Dendritic cell treated with granulocyte-macrophage colony-stimulating factor and Interleukin-4, amounts not matched to agents 40 ng/mL and 50 ng/mL, for 4 days (primary cell): ENCODE measurements around the gene UVRAG.
"Not testable (repeated sequence)": the region's sequence is repeated elsewhere in the genome, so short reads cannot be mapped to it uniquely, and the experiment has no call there.

Experiments used
- H3K27ac Mint-ChIP-seq: one replicate; pipeline ENCODE4 v1.8.0; 2022; ENCODE audit warnings: mild to moderate bottlenecking, mixed read lengths
- H3K27me3 Mint-ChIP-seq: one replicate; pipeline ENCODE4 v1.8.0; 2022; ENCODE audit warnings: mild to moderate bottlenecking, mixed read lengths
- H3K36me3 Mint-ChIP-seq: one replicate; pipeline ENCODE4 v1.8.0; 2022; ENCODE audit warnings: low read depth, mixed read lengths
- H3K4me1 Mint-ChIP-seq: one replicate; pipeline ENCODE4 v1.8.0; 2022; ENCODE audit warnings: low read depth, mixed read lengths
- H3K4me3 Mint-ChIP-seq: one replicate; pipeline ENCODE4 v1.8.0; 2022; ENCODE audit warnings: mild to moderate bottlenecking, moderate library complexity, mixed read lengths
- H3K9me3 Mint-ChIP-seq: one replicate; pipeline ENCODE4 v1.8.0; 2022; ENCODE audit warnings: mixed read lengths
- intact Hi-C: fragments of 100-400 bp; cut with micrococcal nuclease; formaldehyde crosslinking; loops from one replicate; pipeline ENCODE4 v1.15.0; 2022

The UVRAG gene

DNA sequence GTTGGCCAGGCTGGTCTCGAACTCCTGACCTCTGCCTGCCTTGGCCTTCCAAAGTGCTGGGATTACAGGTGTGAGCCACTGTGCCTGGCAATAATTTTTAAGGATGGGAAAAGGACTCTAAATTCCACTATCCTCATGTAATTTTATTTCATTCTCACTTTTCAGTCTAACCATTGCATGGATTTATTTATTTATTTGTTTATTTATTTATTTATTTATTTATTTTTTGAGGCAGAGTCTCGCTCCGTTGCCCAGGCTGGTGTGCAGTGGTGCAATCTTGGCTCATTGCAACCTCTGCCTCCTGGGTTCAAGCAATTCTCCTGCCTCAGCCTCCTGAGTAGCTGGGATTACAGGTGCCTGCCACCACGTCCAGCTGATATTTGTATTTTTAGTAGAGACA, 38.6 kb downstream of the UVRAG start:
- H3K27ac Mint-ChIP-seq, H3K27me3 Mint-ChIP-seq, intact Hi-C loops, H3K4me3 Mint-ChIP-seq, H3K9me3 Mint-ChIP-seq: not testable (repeated sequence)
- Mint-ChIP-seq H3K36me3 (peaks cover 80% of the 10 kb centered on the region), H3K4me1 (peaks cover 42% of the 10 kb centered on the region)

- Mint-ChIP-seq H3K27ac (no peak overlapping the region), H3K4me3 (no peak overlapping the region), H3K4me1 (peaks cover 42% of the 10 kb centered on the region), H3K27me3 (no peaks in the 10 kb centered on the region), H3K36me3 (peaks cover 76% of the 10 kb centered on the region), H3K9me3 (no peaks in the 10 kb centered on the region)
- intact Hi-C loops, result no loop called here
These were observed 39.0 kb downstream of the UVRAG start for GRCh38 chr11:75853971-75854370.

DNA sequence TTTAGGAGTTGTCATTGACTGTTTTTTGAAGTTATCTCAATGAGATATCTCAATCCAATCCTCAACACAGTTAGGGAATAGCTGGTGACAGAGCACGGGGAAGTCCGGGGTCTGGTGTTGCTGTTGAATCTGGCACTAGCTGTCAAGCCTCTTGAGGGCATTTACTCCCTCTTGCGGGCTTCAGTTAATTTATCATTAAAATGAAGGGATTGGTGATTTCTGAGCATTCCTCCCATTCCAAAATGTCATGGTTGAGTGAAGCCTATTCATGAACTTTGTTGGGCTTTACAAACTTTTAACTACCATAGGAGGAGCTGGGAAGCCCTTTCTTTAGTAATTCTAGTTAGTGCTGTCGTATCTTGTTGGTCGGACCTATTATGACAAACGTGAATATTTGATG, 40.2 kb downstream of the UVRAG start:
- H3K9me3 Mint-ChIP-seq, result no peaks in the 10 kb centered on the region

DNA sequence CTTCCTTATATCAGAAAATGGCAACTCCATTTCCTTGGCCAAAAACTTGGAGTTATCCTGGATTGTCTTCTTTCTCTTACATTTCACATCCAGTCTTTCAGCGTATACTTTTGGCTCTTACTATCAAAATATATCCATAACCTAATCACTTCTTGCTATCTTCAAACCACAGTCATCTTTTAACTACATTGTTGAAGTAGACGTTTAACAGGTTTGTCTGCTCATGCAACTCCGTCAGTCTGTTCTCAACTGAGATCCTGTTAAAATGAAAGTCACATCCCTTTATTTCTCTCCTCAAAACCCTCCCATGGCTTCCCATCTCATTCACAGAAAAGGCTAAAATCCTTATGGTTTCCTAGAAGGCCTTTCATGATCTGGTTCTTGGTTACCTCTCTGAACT, 41.9 kb downstream of the UVRAG start:
- intact Hi-C loops, result no loop called here
- Mint-ChIP-seq H3K27me3 (no peaks in the 10 kb centered on the region), H3K27ac (peak overlapping the region; percentile 51), H3K36me3 (peaks cover 78% of the 10 kb centered on the region), H3K4me3 (no peak overlapping the region), H3K4me1 (peaks cover 20% of the 10 kb centered on the region), H3K9me3 (no peaks in the 10 kb centered on the region)

More for the DNA sequence above, 40.2 kb downstream of the UVRAG start:
- no peaks in the 10 kb centered on the region for H3K27me3 Mint-ChIP-seq
- H3K4me1 Mint-ChIP-seq, result peaks cover 33% of the 10 kb centered on the region
- H3K36me3 Mint-ChIP-seq, result peaks cover 75% of the 10 kb centered on the region
- intact Hi-C loops, result no loop called here
- H3K27ac Mint-ChIP-seq, result no peak overlapping the region
- no peak overlapping the region for H3K4me3 Mint-ChIP-seq

DNA sequence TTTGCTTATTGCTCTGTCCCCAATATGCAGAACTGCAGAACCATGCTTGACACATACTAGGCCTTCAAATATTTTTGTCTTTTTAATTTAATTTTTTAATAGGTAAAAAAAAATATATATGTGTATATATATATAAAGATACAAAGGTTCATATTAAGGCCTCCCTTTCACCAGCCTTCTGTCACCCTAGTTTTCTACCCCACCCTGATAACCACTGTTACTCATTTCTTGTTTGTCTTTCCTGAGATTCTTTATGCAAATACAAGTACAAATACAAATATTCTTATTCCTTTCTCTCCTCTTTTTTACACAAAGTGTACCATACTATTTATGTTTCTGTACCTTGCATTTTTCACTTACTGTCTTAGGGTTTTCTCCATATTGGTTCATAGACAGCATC, 43.0 kb downstream of the UVRAG start:
- Mint-ChIP-seq H3K36me3 (peaks cover 78% of the 10 kb centered on the region), H3K27me3 (no peaks in the 10 kb centered on the region), H3K9me3 (no peaks in the 10 kb centered on the region), H3K27ac (peak overlapping the region; percentile 51), H3K4me1 (peaks cover 28% of the 10 kb centered on the region), H3K4me3 (no peak overlapping the region)
- intact Hi-C loops, result no loop called here

DNA sequence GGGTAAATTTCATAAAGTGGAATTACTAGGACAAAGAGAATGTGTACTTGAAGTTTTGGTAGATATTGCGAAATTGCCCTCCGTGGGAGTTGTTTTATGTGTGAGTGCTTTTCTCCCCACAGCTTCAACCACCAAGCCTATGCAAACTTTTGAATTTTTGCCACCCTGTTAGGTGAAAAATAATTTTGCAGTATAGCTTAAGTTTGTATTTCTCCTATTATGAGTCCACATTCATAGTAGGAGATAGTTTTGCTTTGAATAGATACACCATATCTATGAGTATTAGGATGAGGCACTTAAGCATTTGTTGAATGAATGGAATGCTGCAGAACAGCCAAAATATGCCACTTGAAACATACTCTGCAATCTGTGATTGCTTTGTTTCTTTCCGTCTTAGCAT, 43.6 kb downstream of the UVRAG start:
- Mint-ChIP-seq H3K27me3 (no peaks in the 10 kb centered on the region), H3K27ac (peak overlapping the region; percentile 51), H3K4me3 (no peak overlapping the region), H3K9me3 (no peaks in the 10 kb centered on the region), H3K36me3 (peaks cover 77% of the 10 kb centered on the region), H3K4me1 (peaks cover 28% of the 10 kb centered on the region)
- intact Hi-C loops, result no loop called here

DNA sequence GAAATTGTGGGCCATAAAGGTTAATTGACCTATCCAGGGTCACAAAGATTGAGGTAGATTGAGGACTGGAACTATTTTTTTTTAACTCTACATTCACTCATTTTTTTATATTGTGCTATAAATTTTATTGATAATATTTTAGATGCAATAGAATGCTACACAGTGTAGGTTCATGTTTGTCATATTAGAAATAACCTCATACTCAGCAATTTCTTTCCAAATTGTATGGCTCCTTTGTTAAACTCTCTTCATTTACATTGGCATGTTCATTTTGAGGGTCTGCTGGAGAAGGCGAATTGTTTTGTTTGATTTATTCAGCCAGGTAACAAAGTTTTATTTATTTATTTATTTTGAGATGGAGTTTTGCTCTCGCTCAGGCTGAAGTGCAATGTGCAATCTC, 44.6 kb downstream of the UVRAG start:
- Mint-ChIP-seq H3K4me3 (no peak overlapping the region), H3K4me1 (peaks cover 28% of the 10 kb centered on the region), H3K27ac (no peak overlapping the region), H3K27me3 (no peaks in the 10 kb centered on the region), H3K36me3 (peaks cover 77% of the 10 kb centered on the region), H3K9me3 (no peaks in the 10 kb centered on the region)
- intact Hi-C loops, result no loop called here

GRCh38 chr11:75862437-75862836, 47.4 kb downstream of the UVRAG start:
- H3K27me3 Mint-ChIP-seq, result no peaks in the 10 kb centered on the region
- no peaks in the 10 kb centered on the region for H3K9me3 Mint-ChIP-seq
- peaks cover 30% of the 10 kb centered on the region for H3K4me1 Mint-ChIP-seq
- H3K27ac Mint-ChIP-seq, result no peak overlapping the region
- no peak overlapping the region for H3K4me3 Mint-ChIP-seq
- intact Hi-C loops, result no loop called here
- H3K36me3 Mint-ChIP-seq, result peaks cover 64% of the 10 kb centered on the region

DNA sequence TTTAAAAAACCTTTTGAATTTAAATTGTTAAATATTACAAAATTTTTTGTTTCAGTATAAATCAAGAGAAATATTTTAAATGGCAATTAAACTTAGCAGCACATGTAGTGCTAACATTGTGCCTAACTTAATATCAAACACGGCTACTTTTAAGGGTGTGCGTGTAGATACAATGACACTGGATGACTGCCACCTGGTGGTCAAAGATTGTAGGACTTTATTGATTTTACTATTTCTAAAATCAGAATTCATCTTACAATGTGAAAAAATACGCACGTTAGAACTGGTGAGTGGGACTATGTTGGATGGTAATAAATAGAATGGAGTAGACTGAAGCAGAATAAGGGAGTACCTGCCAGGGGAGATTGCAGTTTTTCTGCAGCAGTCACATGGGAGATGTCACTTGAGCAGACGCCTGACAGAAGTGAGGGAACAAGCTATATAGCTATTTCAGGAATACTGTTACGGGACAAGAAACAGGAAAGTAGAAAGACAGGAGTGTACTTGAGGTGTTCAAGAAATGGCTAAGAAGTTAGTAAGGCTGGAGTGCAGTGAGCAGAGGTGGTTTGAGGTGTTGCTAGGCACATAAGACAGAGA, 52.9 kb downstream of the UVRAG start:
- no peaks in the 10 kb centered on the region for H3K27me3 Mint-ChIP-seq
- intact Hi-C loops, result loop anchor here (1.0 to 2.0 kb wide), 2 partner anchors 65 to 145 kb away; no protein-coding TSS in a partner anchor
- peaks cover 48% of the 10 kb centered on the region for H3K36me3 Mint-ChIP-seq

GRCh38 chr11:75868990-75869389, 54.0 kb downstream of the UVRAG start:
- H3K4me1 Mint-ChIP-seq, result peaks cover 64% of the 10 kb centered on the region
- peak overlapping the region; percentile 32 for H3K4me3 Mint-ChIP-seq
- no peaks in the 10 kb centered on the region for H3K9me3 Mint-ChIP-seq
- peaks cover 38% of the 10 kb centered on the region for H3K36me3 Mint-ChIP-seq
- peak overlapping the region; percentile 73 for H3K27ac Mint-ChIP-seq
- no peaks in the 10 kb centered on the region for H3K27me3 Mint-ChIP-seq
- intact Hi-C loops, result loop anchor here (2.0 kb wide), 1 partner anchor 146 kb away; no protein-coding TSS in a partner anchor

More for the DNA sequence above, 52.9 kb downstream of the UVRAG start:
- Mint-ChIP-seq H3K4me3 (no peak overlapping the region), H3K9me3 (no peaks in the 10 kb centered on the region), H3K4me1 (peaks cover 56% of the 10 kb centered on the region), H3K27ac (peak overlapping the region; percentile 11)

- intact Hi-C loops, result loop anchor here (2.0 to 5.0 kb wide), 2 partner anchors 147 to 163 kb away; no protein-coding TSS in a partner anchor
- H3K4me1 Mint-ChIP-seq, result peaks cover 69% of the 10 kb centered on the region
- no peaks in the 10 kb centered on the region for H3K27me3 Mint-ChIP-seq
These were observed 54.8 kb downstream of the UVRAG start for GRCh38 chr11:75869661-75870455.

GRCh38 chr11:75872887-75873416, 57.9 kb downstream of the UVRAG start:
- Mint-ChIP-seq H3K36me3 (peaks cover 29% of the 10 kb centered on the region), H3K4me3 (peak overlapping the region; percentile 70), H3K9me3 (no peaks in the 10 kb centered on the region), H3K27ac (peak overlapping the region; percentile 93), H3K4me1 (peaks cover 70% of the 10 kb centered on the region), H3K27me3 (no peaks in the 10 kb centered on the region)
- intact Hi-C loops, result loop anchor here (5.0 kb wide), 1 partner anchor 166 kb away; no protein-coding TSS in a partner anchor

More at GRCh38 chr11:75869661-75870455, 54.8 kb downstream of the UVRAG start:
- Mint-ChIP-seq H3K9me3 (no peaks in the 10 kb centered on the region), H3K36me3 (peaks cover 30% of the 10 kb centered on the region), H3K27ac (peak overlapping the region; percentile 73), H3K4me3 (peak overlapping the region; percentile 32)

DNA sequence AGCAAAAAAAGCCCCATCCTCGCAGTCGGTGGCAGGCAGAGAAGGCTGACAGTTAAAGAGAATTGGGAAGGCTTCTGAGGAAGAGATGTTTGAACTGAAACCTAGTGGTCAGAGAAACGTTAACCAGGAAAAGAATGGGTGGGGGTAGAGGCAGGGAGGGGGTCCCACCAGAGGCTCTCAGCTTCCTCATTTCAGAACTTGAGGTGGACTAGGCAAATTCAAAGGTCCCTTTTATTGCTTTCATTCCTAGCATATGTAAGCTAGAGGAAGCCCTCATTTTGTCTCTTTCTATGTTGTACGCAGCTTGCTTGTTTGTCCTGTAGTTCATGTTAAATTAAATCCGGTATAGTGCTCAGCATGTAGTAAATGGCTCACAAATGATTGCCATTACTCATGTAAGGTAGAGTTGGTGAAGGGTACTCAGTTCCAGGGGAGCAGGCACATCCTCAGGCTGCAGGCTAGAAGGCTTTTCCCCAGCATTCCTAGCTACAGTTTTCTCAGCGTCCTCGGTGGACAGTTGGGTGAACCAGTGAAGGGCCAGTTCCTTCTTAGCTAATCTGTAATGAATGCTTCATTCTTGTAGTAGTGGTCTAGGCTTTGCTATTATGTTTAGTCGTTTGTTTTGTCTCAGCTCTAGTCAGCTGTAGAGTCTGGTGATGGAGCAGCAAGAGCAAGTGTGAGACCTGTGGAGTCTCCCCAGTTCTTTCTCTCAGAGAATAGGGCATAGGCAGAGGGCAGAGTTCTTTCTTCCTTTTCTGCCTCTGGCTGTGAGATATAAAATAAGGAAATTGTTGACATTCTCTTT, 58.6 kb downstream of the UVRAG start:
- Mint-ChIP-seq H3K27me3 (no peaks in the 10 kb centered on the region), H3K9me3 (no peaks in the 10 kb centered on the region), H3K4me3 (peak overlapping the region; percentile 70), H3K36me3 (peaks cover 29% of the 10 kb centered on the region), H3K27ac (peak overlapping the region; percentile 93), H3K4me1 (peaks cover 70% of the 10 kb centered on the region)
- intact Hi-C loops, result loop anchor here (5.0 kb wide), 1 partner anchor 166 kb away; no protein-coding TSS in a partner anchor
